ENCODE results near the gene AQP1. TPM values are rescaled to one million over a fixed set of nuclear protein-coding genes. Genes with fewer than 3 reads are reported as not detected.

The AQP1 gene
- total RNA-seq, 2 donors from 2014 or later, result 0.60 to 0.72 TPM

DNA sequence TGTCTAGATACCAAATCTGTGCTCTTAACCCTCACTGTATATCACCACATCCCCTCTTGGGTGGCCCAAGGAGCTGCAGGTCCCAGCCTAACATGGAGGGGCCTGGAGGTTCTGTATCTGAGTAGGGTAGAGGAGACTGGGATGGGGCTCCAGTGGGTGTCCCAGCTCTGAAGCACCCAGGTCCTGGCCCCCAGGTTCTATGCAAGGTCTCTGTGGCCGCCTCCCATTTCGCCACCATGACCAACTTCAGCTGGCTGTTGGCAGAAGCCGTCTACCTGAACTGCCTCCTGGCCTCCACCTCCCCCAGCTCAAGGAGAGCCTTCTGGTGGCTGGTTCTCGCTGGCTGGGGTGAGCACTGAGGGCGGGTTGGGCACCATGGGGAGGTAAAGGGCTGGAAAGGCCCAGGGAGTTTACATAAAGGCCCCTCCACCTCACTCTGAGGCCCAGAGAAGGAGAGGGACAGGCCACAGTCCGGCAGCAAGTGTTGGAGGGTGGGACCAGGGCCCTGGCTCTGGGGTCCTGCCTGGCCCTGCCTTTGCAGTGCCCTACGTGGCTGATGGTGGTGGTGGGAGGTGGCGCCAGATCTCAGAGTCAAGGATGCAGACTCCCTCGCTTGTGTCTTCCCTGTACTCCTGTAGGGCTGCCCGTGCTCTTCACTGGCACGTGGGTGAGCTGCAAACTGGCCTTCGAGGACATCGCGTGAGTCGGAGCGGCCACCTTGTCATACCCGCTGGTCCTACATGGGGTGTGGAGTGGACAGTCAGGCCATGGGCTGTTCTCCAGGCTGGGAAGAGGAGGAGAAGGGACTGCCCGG lies 62.3 kb downstream of the AQP1 start:
- H3K4me3 Mint-ChIP-seq, result no peak overlapping the region
- peaks cover 21% of the 10 kb centered on the region for H3K27me3 Mint-ChIP-seq (ENCODE audit: low read depth)
- H3K36me3 Mint-ChIP-seq (ENCODE audit: insufficient read depth in 2 of 2), result no peaks in the 10 kb centered on the region
- DNase-seq (no peak), ATAC-seq (replicated peaks in 1 of 2) (no peak)
- peaks cover 9% of the 10 kb centered on the region for H3K4me1 Mint-ChIP-seq (ENCODE audit: low read depth)
- H3K27ac Mint-ChIP-seq, result no peak overlapping the region
- H3K9me3 Mint-ChIP-seq, result no peaks in the 10 kb centered on the region

DNA sequence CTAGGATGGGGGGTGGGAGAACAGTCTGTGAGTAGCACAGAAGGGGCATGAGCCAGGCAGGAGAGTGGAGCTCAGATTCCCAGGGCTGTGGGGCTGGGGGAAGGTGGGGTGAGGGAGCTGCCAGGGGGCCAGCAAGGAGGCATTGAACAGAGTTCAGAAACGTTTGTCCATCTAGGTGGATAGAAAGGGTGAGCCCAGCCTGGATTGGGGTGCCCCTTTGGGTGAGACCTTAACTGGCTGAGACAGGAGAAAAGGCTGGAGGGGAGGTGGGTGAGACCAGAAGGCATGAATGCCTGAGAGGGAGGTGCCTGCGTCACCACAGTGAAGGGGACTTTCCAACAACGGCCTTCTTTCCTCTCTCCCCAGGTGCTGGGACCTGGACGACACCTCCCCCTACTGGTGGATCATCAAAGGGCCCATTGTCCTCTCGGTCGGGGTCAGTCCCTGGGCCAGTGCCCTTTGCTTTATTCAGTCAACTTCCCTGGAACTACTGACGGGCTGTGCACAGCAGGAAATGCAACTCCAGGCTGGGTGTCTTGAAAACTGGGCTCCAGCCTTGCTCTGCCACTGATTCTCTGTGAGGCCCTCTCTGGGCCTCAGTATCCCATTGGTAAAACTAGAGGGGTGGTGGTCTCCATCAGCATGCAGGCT lies 63.1 kb downstream of the AQP1 start:
- DNase-seq (peak; percentile 75 to 80), ATAC-seq (replicated peaks in 1 of 2) (peak; percentile 93 to 94)
- Mint-ChIP-seq H3K4me1 (ENCODE audit: low read depth) (peaks cover 9% of the 10 kb centered on the region), H3K27ac (peak overlapping the region; percentile 12), H3K36me3 (ENCODE audit: insufficient read depth in 2 of 2) (no peaks in the 10 kb centered on the region), H3K9me3 (no peaks in the 10 kb centered on the region), H3K27me3 (ENCODE audit: low read depth) (peaks cover 21% of the 10 kb centered on the region), H3K4me3 (no peak overlapping the region)

Other genes starting within 250 kb of the AQP1 start
- not detected for gene CRHR2, start 229.4 kb upstream of the AQP1 start, total RNA-seq
- gene INMT, start 159.7 kb upstream of the AQP1 start, total RNA-seq, result under 1 TPM in 1 of 2 donors, not detected in 1; 0.53 TPM
- 1 to 10 TPM; 1.1 to 1.9 TPM for gene MINDY4, start 140.4 kb upstream of the AQP1 start, total RNA-seq
- gene GHRHR, start 52.1 kb downstream of the AQP1 start, total RNA-seq, result not detected
- gene ADCYAP1R1, start 140.5 kb downstream of the AQP1 start, total RNA-seq, result under 1 TPM in 1 of 2 donors, not detected in 1; 0.12 TPM

Measured in activated T-cell treated with anti-CD3 and anti-CD28 coated beads, Interleukin-2, amount 50 U/mL, for 72 hours (primary cell).